OCI-LY1 (cell line): Measurements from ENCODE around the gene XRN2.

ENCODE experiments used
- EZH2 ChIP-seq: fragments of 200-600 bp; sonication (generic), shearing (Covaris generic); IDR thresholded peaks from 2 replicates; pipeline ENCODE4 v1.8.0; 2017; ENCODE audit warnings: borderline replicate concordance, mixed run types, mild to moderate bottlenecking, antibody characterized with exemption, low read length, moderate library complexity, mixed read lengths
- TF ChIP-seq, protein P1 (sequence below): fragments of 200-600 bp; sonication (generic), shearing (Covaris generic); IDR thresholded peaks from 2 replicates; pipeline ENCODE4 v1.5.1; 2017; ENCODE audit warnings: mild to moderate bottlenecking, antibody characterized with exemption, low read length, moderate library complexity, mixed read lengths

DNA sequence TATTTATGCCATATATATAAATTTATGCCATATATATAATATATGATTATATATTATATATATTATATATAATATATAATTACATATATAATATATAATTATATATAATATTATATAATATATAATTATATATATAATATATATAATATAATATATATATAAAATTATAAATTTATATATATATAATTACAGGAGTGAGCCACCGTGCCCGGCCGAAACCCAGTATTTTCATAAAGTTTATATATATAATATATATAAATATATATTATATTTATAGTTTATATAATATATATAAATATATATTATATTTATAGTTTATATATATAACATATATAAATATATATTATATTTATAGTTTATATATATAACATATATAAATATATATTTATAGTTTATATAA lies 62.6 kb downstream of the XRN2 start:
- TF ChIP-seq, protein P1, sequence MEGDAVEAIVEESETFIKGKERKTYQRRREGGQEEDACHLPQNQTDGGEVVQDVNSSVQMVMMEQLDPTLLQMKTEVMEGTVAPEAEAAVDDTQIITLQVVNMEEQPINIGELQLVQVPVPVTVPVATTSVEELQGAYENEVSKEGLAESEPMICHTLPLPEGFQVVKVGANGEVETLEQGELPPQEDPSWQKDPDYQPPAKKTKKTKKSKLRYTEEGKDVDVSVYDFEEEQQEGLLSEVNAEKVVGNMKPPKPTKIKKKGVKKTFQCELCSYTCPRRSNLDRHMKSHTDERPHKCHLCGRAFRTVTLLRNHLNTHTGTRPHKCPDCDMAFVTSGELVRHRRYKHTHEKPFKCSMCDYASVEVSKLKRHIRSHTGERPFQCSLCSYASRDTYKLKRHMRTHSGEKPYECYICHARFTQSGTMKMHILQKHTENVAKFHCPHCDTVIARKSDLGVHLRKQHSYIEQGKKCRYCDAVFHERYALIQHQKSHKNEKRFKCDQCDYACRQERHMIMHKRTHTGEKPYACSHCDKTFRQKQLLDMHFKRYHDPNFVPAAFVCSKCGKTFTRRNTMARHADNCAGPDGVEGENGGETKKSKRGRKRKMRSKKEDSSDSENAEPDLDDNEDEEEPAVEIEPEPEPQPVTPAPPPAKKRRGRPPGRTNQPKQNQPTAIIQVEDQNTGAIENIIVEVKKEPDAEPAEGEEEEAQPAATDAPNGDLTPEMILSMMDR: no peak
- TF ChIP-seq EZH2: no peak
